HG03064 (cell line): ENCODE measurements around the gene USP49.

ENCODE experiments used
- ATAC-seq: cut with Tn5 transposase; IDR thresholded peaks from one replicate; pipeline ENCODE4 v1.9.1; 2021; ENCODE audit warnings: low read depth; ENCODE audit not compliant: unreplicated experiment

The USP49 gene

DNA sequence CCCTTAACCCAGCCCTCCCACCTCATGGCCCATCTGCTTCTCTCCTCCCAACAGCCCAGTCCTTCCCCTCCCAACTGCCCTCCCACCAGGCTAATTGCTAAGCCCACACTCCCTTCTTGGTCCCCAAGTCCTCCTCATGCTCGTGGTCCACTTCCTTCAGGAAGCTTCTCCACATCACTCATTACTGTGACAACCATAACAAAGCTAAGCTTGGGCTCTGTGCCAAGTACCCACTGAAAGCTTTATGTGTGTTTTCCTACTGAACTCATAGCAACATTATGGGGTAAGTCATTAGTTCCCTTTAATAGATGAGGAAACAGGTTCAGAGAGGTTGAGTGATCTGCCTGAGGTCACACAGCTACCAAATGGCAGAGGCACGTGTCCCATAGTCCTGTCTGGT is 131.7 kb downstream of the USP49 start:
- ATAC-seq = no peak

- ATAC-seq = no peak
These were observed 135.1 kb downstream of the USP49 start for GRCh38 chr6:41759905-41760579.

DNA sequence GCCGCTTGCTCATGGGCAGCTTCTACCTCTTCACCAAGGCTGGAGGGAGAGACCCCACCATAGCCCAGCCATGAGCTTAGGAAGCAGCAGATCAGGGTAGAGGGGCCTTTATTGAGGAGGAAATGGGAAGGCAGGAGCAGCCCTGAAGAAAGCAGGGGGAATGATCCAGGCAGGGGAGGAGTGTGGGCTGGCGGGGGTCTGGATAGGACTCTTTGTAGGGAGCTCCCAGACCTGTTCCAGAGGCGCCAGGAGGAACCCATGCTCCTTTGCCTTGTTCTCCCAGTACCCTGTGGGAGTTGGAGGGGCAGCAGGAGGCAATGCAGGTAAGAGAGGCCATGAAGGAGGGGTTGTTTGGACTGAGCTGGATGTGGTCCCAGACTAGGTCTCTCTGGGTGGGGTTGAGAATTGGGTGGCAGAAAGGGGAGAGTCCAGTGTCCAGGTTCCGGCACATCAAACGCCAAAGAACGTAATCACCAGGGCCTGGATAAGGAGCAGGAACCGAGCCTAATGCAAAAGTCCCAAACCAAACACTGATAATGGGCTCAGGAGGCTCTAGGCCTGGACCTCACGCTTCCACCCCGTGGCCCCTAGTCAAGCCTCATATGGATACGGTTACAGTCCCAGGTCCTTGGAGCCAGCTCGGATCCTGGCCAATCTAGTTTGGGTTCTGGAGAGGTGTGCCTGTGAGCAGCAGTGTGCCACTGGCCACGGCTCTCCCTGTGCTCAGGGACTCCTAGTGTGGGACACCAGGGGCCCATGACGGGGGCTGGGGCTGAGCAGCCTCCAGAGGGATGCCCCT is 135.9 kb downstream of the USP49 start:
- no peak for ATAC-seq

DNA sequence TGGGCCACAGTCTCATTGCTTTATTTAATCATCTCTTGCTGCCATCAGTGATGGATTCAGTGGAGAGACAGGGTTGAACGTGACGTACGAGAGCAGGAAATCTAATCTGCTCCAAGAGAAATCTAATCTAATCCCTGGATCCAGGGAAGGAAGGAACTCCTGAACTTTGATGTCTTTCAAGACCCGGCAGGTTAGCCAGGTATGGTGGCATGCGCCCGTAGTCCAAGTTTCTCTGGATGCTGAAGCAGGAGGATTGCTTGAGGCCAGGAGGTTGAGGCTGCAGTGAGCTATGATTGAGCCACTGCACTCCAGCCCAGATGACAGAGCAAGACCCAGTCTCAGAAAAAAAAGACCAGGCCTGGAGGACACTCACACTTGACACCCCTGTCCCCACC is 136.5 kb downstream of the USP49 start:
- no peak for ATAC-seq

GRCh38 chr6:41757931-41758640 is 137.1 kb downstream of the USP49 start:
- no peak for ATAC-seq

GRCh38 chr6:41757271-41757670 is 137.9 kb downstream of the USP49 start:
- ATAC-seq = no peak

GRCh38 chr6:41756354-41756753 is 138.8 kb downstream of the USP49 start:
- ATAC-seq = no peak

GRCh38 chr6:41755895-41756294 is 139.3 kb downstream of the USP49 start:
- no peak for ATAC-seq

DNA sequence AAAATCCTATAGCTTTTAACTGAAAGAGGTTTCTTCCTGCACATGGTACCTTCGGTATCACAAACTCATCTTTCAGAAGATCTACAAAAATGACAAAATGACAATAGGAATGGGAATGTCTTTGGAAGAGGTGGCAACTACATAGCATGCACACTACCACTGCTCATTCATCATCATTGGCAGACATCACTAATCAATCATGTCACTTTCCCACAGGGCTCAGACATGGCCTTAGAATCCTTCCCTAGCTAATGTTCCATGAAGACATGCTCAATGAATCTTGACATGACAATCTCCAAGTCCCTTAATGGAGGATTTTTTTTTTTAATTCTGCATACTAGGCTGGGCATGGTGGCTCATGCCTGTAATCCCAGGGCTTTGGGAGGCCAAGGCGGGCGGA is 144.8 kb downstream of the USP49 start:
- ATAC-seq = no peak

DNA sequence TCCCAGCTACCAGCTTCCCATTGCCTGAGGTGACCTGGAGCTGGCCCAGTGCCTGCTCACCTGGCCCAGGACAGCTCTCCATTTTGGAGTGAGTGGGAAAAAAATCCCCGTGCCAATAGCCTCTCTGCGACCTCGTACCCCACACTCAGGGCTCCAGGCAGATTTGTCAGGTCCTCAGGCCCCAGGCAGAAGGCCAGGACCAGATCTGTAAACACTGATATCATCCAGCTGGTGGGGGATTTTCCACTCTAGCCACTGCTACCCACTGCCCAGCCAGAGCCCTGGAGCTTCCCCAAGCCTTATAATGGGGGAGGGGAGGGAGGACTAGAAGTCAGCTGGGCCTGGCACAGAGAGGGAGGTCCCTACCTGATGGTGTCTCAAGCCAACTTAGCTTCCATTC is 146.6 kb downstream of the USP49 start:
- no peak for ATAC-seq

DNA sequence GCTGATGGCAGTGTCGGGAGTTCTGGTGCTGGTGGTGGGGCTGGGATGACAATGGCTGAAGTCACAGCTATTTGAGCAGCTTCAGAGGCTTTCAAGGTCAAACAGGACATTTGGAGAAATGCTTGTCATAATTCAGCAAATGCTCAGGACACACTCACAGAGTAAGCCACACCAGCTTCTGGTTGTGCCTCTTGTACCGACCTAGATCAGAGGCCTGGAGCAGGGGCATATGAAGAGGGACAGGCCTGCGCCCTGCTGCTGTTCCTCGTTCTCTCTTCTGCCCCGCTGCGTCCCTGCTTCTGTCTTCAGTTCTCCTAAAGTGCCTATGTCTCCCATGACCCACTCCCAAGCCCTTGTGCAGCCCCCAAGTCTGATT is 147.1 kb downstream of the USP49 start:
- ATAC-seq = no peak

DNA sequence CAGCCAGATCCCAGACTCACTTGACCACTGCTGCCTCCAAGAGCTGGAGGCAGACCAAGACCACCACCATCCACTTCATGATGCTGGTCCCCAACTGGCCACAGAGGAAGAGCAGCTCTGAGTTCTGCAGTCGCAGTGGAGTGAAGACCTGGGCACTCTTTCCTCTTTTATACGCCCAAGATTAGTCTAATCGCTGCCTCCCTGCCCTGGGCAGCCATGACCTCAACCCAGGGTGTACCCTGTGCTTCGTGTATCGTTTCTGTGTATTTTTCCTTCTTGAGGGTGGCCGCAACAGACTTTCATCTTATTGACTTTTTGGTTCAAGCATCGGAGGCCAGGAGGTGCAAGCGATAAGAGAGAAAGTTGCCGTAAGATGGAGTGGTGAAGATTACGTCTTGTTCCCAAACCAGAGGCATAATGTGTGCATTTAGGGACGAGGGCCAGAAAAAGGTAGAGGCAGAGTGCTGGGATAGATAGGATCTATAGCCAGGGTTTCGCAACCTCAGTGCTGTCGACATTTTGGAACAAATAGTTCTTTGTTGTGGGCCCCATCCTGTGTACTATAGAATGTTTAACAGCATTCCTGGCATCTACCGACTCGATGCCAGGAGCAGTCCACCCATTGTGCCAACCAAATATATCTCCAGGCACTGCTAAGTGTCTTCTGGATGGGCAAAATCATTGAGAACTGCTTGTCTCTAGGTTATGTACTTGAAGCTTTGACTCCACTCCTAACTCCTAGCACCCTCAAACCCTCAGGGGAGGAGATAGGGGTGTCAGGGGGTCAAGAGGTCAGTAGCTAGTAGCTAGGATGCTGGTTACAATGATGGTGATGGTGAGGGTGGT is 147.7 kb downstream of the USP49 start, which contains the start of gene PGC:
Gene PGC (minus strand): TSS at position 142 of the 846 bp plus-strand sequence. CDS start 63 bp downstream, at position 79.
- no peak for ATAC-seq

- ATAC-seq = no peak
These were observed 149.1 kb downstream of the USP49 start for GRCh38 chr6:41746107-41746506.

DNA sequence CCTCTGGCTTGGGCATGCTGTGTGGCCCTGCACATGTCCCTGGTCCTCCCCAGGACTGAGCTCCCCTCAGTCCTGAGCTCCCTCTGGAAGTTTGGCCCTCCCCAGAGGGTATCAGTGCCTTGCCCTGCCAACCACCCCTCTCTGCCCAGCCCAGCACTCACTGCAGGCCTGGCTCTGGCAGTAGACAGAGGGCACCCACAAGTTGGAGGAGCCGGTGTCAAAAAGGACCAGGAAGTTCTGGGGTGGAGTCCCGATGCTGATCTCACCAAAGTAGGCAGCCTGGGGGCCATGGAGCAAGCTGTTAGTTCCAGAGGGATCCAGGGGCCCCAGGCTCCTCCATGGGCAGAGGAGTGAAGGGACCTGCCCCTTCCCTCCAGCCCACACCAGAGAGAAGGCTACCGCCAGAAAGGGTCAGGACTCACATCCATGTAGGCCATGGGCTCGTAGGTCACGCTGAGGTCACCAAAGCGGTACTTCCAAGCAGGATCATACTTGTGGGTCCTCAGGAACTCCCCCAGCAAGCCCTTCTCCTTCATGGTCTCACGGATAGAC is 150.9 kb downstream of the USP49 start:
- no peak for ATAC-seq

DNA sequence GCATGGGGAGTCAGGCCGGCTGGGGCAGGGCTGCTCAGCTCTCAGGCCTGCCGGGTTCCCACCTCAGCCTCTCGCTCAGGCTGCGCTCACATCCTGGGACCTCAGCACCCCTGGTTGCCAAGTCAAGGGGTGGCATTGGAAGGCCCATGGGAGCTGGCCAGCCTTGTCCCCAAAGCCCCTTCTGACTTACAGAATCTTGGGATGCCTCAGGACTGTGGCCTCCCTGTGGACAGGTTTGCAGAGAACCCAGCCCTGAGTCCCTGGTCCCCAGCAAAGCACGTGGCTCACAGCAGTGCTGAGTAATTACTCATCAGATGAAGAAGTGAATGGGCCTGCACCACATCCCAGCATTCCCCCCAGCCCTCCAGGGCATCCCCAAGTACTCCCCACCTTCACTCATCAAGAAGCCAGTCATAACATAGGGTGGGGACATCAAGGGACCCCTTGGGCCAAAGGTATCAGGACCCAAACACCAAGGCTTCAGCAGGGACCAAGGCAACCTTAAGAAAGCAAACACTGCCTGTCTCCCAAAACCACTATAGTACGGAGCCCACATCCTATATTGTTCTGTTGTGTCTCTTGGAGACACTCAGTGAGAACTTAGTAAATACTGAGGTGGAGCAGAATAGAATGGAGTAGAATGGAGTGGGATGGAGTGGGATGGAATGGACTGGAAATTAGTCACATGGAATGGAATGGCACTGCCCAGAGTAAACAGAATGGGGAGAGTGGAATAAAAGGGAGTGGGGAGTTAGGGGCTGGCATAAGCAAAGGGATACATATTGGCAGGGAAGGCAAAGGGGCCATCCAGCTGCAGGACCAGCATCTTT is 151.6 kb downstream of the USP49 start:
- ATAC-seq = no peak

GRCh38 chr6:41741625-41742490 is 153.3 kb downstream of the USP49 start:
- ATAC-seq = no peak

- ATAC-seq = no peak
These were observed 154.6 kb downstream of the USP49 start for GRCh38 chr6:41740366-41741162.
